Suprapubic skin (tissue), 4 donors: Measurements from ENCODE around the gene CBS.

ENCODE experiments used
- EP300 ChIP-seq: sonication (generic); formaldehyde crosslinking; IDR thresholded peaks from one replicate; pipeline ENCODE4 v1.6.1; 2017; ENCODE audit warnings: antibody characterized with exemption
- POLR2A ChIP-seq, 2 donors: fragments of 450-650 bp; IDR thresholded peaks; one replicate each; pipeline ENCODE4 v1.6.1; 2017; ENCODE audit warnings: antibody characterized with exemption in 2 of 2, mild to moderate bottlenecking in 2 of 2, moderate library complexity in 2 of 2
- POLR2AphosphoS5 ChIP-seq, 3 donors: sonication (generic); formaldehyde crosslinking; IDR thresholded peaks; one replicate each; pipeline ENCODE4 v1.6.1; 2017; ENCODE audit warnings: antibody characterized with exemption in 3 of 3
- TF ChIP-seq, protein P1 (sequence below), 2 donors: fragments of 200-600 bp in 1 of 2; fragments of 450-650 bp in 1 of 2; sonication (generic) in 1 of 2; IDR thresholded peaks; one replicate each; pipeline ENCODE4 v1.5.1; 2016 to 2019; ENCODE audit warnings: antibody characterized with exemption in 2 of 2, mild to moderate bottlenecking in 1 of 2, moderate library complexity in 1 of 2

DNA sequence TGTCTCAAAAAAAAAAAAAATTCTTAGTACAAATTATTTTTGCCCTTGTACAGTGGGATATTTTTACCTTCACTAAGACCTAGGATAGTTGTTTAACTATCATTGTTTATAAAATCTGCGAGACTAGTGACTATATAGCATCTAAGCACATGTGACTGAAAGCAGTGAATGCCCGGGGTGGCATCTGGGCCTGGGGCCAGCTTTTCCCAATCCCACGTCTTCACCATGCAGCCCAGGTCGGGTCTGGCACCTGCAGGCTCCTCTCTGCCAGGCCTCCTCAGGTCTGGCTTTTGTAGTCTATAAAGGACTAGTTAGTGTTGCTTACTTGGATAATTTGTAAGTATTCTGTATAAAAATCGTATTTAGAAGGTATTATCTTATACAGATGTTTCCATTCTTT is 40.8 kb downstream of the CBS start:
- TF ChIP-seq POLR2A (IDR thresholded peaks at IDR 0.05) (no peak), EP300 (no peak), POLR2AphosphoS5 (IDR thresholded peaks at IDR 0.05) (no peak)
- TF ChIP-seq, protein P1, sequence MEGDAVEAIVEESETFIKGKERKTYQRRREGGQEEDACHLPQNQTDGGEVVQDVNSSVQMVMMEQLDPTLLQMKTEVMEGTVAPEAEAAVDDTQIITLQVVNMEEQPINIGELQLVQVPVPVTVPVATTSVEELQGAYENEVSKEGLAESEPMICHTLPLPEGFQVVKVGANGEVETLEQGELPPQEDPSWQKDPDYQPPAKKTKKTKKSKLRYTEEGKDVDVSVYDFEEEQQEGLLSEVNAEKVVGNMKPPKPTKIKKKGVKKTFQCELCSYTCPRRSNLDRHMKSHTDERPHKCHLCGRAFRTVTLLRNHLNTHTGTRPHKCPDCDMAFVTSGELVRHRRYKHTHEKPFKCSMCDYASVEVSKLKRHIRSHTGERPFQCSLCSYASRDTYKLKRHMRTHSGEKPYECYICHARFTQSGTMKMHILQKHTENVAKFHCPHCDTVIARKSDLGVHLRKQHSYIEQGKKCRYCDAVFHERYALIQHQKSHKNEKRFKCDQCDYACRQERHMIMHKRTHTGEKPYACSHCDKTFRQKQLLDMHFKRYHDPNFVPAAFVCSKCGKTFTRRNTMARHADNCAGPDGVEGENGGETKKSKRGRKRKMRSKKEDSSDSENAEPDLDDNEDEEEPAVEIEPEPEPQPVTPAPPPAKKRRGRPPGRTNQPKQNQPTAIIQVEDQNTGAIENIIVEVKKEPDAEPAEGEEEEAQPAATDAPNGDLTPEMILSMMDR (IDR thresholded peaks at IDR 0.05) = no peak
